ENCODE results near the gene PTP4A1. TPM values are rescaled to one million over a fixed set of nuclear protein-coding genes. Genes with fewer than 3 reads are reported as not detected.

The PTP4A1 gene
- total RNA-seq, 1 donor, result 43.6 TPM

DNA sequence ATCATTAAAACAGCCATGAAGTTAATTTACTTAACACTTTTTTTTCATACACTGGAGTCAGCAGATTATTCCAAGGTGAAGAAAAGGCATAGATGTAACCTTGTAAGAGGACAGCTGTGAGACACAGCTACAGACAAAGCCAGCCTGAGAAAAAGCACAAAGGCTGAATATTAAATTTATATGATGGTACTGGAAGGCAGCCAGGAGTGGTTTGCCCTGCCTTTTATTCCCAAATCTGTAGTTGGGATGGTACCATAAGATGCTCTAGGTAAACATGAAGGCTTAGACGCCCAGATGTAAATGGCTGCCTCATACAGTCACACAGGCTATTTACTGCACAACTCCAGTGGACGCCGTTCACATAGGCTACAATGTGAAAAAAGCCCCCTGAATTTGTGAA, 42.1 kb upstream of the PTP4A1 start:
- DNase-seq (ENCODE audit: low read depth), result no peak
- no peak overlapping the region for H3K4me3 ChIP-seq (ENCODE audit: low read depth, low read length)
- TF ChIP-seq CTCF (IDR thresholded peaks at IDR 0.05; ENCODE audit: insufficient read depth, low read depth, low read length), result no peak

GRCh38 chr6:63530991-63531390, 41.3 kb upstream of the PTP4A1 start:
- no peak for DNase-seq (ENCODE audit: low read depth)
- no peak for TF ChIP-seq CTCF (IDR thresholded peaks at IDR 0.05; ENCODE audit: insufficient read depth, low read depth, low read length)
- no peak overlapping the region for H3K4me3 ChIP-seq (ENCODE audit: low read depth, low read length)

DNA sequence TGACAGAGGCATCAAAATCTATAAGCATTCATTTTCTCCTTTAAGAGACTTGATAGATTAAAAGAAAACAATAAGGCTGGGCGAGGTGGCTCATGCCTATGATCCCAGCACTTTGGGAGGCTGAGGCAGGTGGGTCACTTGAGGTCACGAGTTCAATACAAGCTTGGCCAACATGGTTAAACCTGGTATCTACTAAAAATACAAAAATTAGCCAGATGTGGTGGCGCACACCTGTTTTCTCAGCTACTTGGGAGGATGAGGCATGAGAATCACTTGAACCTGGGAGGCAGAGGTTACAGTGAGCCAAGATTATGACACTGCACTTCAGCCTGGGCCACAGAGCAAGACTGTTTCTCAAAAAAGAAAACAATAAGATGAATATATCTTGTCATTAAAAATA, 39.3 kb upstream of the PTP4A1 start:
- TF ChIP-seq CTCF (IDR thresholded peaks at IDR 0.05; ENCODE audit: insufficient read depth, low read depth, low read length), result no peak
- H3K4me3 ChIP-seq (ENCODE audit: low read depth, low read length), result no peak overlapping the region
- DNase-seq (ENCODE audit: low read depth), result no peak

- no peak overlapping the region for H3K4me3 ChIP-seq (ENCODE audit: low read depth, low read length)
- DNase-seq (ENCODE audit: low read depth), result no peak
- no peak for TF ChIP-seq CTCF (IDR thresholded peaks at IDR 0.05; ENCODE audit: insufficient read depth, low read depth, low read length)
These were observed 38.3 kb upstream of the PTP4A1 start for GRCh38 chr6:63533952-63534351.

GRCh38 chr6:63537201-63537958, 34.9 kb upstream of the PTP4A1 start:
- TF ChIP-seq CTCF (IDR thresholded peaks at IDR 0.05; ENCODE audit: insufficient read depth, low read depth, low read length), result no peak
- no peak overlapping the region for H3K4me3 ChIP-seq (ENCODE audit: low read depth, low read length)
- no peak for DNase-seq (ENCODE audit: low read depth)

GRCh38 chr6:63537959-63538300, 34.4 kb upstream of the PTP4A1 start:
- DNase-seq (ENCODE audit: low read depth), result no peak
- TF ChIP-seq CTCF (IDR thresholded peaks at IDR 0.05; ENCODE audit: insufficient read depth, low read depth, low read length), result no peak
- no peak overlapping the region for H3K4me3 ChIP-seq (ENCODE audit: low read depth, low read length)

GRCh38 chr6:63538550-63538949, 33.7 kb upstream of the PTP4A1 start:
- H3K4me3 ChIP-seq (ENCODE audit: low read depth, low read length), result no peak overlapping the region
- no peak for TF ChIP-seq CTCF (IDR thresholded peaks at IDR 0.05; ENCODE audit: insufficient read depth, low read depth, low read length)
- DNase-seq (ENCODE audit: low read depth), result no peak
